GM12878 (cell line): ENCODE measurements around the gene IFNAR1. TPM values are rescaled to one million over a fixed set of nuclear protein-coding genes. Genes with fewer than 3 reads are reported as not detected.

Experiments used
- CUX1 ChIP-seq: IDR thresholded peaks from 2 replicates; pipeline ENCODE4 v1.6.1; 2012; ENCODE audit warnings: improper control_type of control experiment, low read depth, low read length; ENCODE audit not compliant: insufficient replicate concordance
- HDGF ChIP-seq: fragments of 450-650 bp; IDR thresholded peaks from 2 replicates; pipeline ENCODE4 v1.6.1; 2016; ENCODE audit warnings: antibody characterized with exemption
- JUND ChIP-seq: IDR thresholded peaks from 2 replicates; pipeline ENCODE4 v1.6.1; 2012; ENCODE audit warnings: low read depth, mild to moderate bottlenecking, low read length, improper control_type of control experiment, moderate library complexity
- MAX ChIP-seq: IDR thresholded peaks from 2 replicates; pipeline ENCODE4 v1.6.1; 2012; ENCODE audit warnings: low read depth, low read length, improper control_type of control experiment
- MTA2 ChIP-seq: fragments of 450-650 bp; IDR thresholded peaks from 2 replicates; pipeline ENCODE4 v1.6.1; 2016; ENCODE audit warnings: low read depth, mild to moderate bottlenecking, moderate library complexity
- NFXL1 ChIP-seq: fragments of 450-650 bp; IDR thresholded peaks from 2 replicates; pipeline ENCODE4 v1.6.1; 2017; ENCODE audit warnings: antibody characterized with exemption, mild to moderate bottlenecking, borderline replicate concordance
- NR2C1 ChIP-seq: fragments of 450-650 bp; IDR thresholded peaks from 2 replicates; pipeline ENCODE4 v1.6.1; 2017; ENCODE audit warnings: antibody characterized with exemption, mild to moderate bottlenecking, moderate library complexity
- PML ChIP-seq: IDR thresholded peaks from 2 replicates; pipeline ENCODE4 v1.6.1; 2012; ENCODE audit warnings: low read length, inconsistent platforms
- SIX5 ChIP-seq: IDR thresholded peaks from 2 replicates; pipeline ENCODE4 v1.6.1; 2011; ENCODE audit warnings: mild to moderate bottlenecking, low read depth, low read length, moderate library complexity; ENCODE audit not compliant: severe bottlenecking
- SMAD1 ChIP-seq: fragments of 450-650 bp; IDR thresholded peaks from 2 replicates; pipeline ENCODE4 v1.6.1; 2018; ENCODE audit warnings: mild to moderate bottlenecking, low read depth; ENCODE audit not compliant: partially characterized antibody
- SMAD5 ChIP-seq: IDR thresholded peaks from 2 replicates; pipeline ENCODE4 v1.6.1; 2016; ENCODE audit warnings: antibody characterized with exemption, low read depth
- SMARCA5 ChIP-seq: fragments of 450-650 bp; IDR thresholded peaks from 2 replicates; pipeline ENCODE4 v1.6.1; 2017; ENCODE audit warnings: mild to moderate bottlenecking
- SPI1 ChIP-seq: IDR thresholded peaks from 2 replicates; pipeline ENCODE4 v1.6.1; 2011; ENCODE audit warnings: low read depth, mild to moderate bottlenecking, low read length, moderate library complexity, borderline replicate concordance; ENCODE audit not compliant: insufficient read depth
- SREBF1 ChIP-seq: IDR thresholded peaks from 2 replicates; pipeline ENCODE4 v1.6.1; 2012; ENCODE audit warnings: mild to moderate bottlenecking, low read length
- TCF3 ChIP-seq: IDR thresholded peaks from 2 replicates; pipeline ENCODE4 v1.6.1; 2012; ENCODE audit warnings: low read depth, mild to moderate bottlenecking, low read length, borderline replicate concordance; ENCODE audit not compliant: insufficient read depth
- TCF7 ChIP-seq: IDR thresholded peaks from 2 replicates; pipeline ENCODE4 v1.6.1; 2014; ENCODE audit warnings: antibody characterized with exemption, borderline replicate concordance
- YBX1 ChIP-seq: fragments of 450-650 bp; IDR thresholded peaks from 2 replicates; pipeline ENCODE4 v1.6.1; 2016; ENCODE audit warnings: antibody characterized with exemption
- polyA plus RNA-seq, 11 experiments: library from polyadenylated mRNA; depleted of rRNA in 4 of 11; unstranded in 6 of 11; stranded (reverse) in 5 of 11; fragments of >200 nt; fragmentation: Nextera tagmentation in 4 of 11; fragmentation: Illumina TruSeq in 1 of 11; extraction: Ambion mirVana in 4 of 11; extraction: Trizol in 1 of 11; gene quantifications; 1 replicate in 1 of 11; 2 replicates in 10 of 11; pipeline versions ENCODE4 v1.2.1 to v1.2.3, GENCODE V29; 2011 to 2016; ENCODE audit warnings: inconsistent platforms in 2 of 11, missing spikeins in 2 of 11, low read depth in 1 of 11
- total RNA-seq, 4 experiments: library from RNA; depleted of rRNA in 3 of 4; stranded (reverse); fragments of >200 nt in 3 of 4; fragmentation: Illumina TruSeq in 1 of 4; extraction: Trizol in 1 of 4; gene quantifications; 2 replicates each; pipeline versions ENCODE4 v1.2.1 to v1.2.3, GENCODE V29; 2013 to 2021
- TF ChIP-seq, protein P1 (sequence below): fragments of 450-650 bp; formaldehyde crosslinking; IDR thresholded peaks from 2 replicates; pipeline ENCODE4 v1.4.0; 2020; ENCODE audit warnings: mild to moderate bottlenecking, moderate library complexity

IFNAR1 gene
- total and polyA plus RNA-seq, 10 of the 15 experiments (the other 5 are each of a cell fraction or from before 2014, with no cell fraction given), result 12.0 to 62.4 (median 24.6) TPM

DNA sequence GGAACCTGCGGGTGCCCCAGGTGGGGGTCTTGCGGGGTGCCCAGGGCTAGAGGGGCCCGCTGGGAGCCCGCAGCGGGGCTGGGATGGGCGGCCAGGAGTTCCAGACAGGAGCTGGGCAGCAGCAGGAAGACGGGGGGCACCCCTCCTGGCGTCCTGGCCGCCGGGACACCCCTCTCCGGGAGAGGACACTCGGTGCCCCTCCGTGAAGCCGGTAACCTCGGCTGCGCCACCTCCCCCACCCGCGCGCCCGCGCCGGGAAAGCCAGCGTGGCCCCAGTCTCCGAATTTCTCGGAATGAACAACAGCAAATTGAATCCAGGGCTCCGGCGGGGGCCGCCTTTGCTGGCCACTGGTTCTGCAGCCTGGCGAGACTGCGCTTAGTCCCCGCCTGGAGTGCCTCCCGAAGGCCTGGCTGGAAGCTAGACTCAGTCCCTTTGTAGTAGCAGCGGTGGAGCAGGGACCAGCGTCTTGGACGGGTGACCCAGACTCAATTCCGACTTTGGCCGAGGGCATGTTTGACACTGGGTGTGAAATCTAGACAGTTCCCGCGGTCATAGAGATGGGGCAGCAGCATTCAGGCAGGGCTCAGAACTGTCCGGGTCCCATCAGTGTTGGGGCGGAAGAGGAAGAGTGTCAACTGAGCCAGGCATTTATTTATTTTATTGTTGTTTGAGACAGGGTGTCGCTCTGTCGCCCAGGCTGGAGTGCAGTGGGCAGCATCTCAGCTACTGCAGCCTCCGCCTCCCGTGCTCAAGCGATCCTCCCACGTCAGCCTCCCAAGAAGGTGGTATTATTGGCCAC, 79.2 kb downstream of the IFNAR1 start (continued):
- TF ChIP-seq CUX1 (no peak), PML (peak; percentile 42; the same call in 1 of the 2 replicates), TCF3 (no peak), SMARCA5 (no peak; the same call in 1 of the 2 replicates), SREBF1 (no peak), JUND (no peak), SIX5 (no peak), MAX (peak; percentile 37; the same call in 1 of the 2 replicates), MTA2 (no peak), TCF7 (no peak), NR2C1 (no peak), SMAD5 (peak; percentile 31; the same call in 1 of the 2 replicates), NFXL1 (no peak), HDGF (no peak), YBX1 (no peak), SPI1 (no peak), SMAD1 (peak; percentile 15)
- TF ChIP-seq, protein P1, sequence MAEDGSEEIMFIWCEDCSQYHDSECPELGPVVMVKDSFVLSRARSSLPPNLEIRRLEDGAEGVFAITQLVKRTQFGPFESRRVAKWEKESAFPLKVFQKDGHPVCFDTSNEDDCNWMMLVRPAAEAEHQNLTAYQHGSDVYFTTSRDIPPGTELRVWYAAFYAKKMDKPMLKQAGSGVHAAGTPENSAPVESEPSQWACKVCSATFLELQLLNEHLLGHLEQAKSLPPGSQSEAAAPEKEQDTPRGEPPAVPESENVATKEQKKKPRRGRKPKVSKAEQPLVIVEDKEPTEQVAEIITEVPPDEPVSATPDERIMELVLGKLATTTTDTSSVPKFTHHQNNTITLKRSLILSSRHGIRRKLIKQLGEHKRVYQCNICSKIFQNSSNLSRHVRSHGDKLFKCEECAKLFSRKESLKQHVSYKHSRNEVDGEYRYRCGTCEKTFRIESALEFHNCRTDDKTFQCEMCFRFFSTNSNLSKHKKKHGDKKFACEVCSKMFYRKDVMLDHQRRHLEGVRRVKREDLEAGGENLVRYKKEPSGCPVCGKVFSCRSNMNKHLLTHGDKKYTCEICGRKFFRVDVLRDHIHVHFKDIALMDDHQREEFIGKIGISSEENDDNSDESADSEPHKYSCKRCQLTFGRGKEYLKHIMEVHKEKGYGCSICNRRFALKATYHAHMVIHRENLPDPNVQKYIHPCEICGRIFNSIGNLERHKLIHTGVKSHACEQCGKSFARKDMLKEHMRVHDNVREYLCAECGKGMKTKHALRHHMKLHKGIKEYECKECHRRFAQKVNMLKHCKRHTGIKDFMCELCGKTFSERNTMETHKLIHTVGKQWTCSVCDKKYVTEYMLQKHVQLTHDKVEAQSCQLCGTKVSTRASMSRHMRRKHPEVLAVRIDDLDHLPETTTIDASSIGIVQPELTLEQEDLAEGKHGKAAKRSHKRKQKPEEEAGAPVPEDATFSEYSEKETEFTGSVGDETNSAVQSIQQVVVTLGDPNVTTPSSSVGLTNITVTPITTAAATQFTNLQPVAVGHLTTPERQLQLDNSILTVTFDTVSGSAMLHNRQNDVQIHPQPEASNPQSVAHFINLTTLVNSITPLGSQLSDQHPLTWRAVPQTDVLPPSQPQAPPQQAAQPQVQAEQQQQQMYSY, result no peak
